Liver (tissue), 3 donors: ENCODE data around the gene ZCCHC14.

Experiments
- CTCF ChIP-seq: fragments of 150-350 bp; IDR thresholded peaks from 2 replicates; pipeline ENCODE4 v1.5.1; 2017; ENCODE audit warnings: improper control_type of control experiment, low read depth, low read length; ENCODE audit not compliant: missing input control
- EGR1 ChIP-seq, 2 donors: IDR thresholded peaks; 2 replicates each; pipeline ENCODE4 v1.6.1; 2016 to 2018; ENCODE audit warnings: antibody characterized with exemption in 2 of 2, low read depth in 2 of 2
- FOXA1 ChIP-seq: IDR thresholded peaks from 2 replicates; pipeline ENCODE4 v1.6.1; 2016; ENCODE audit warnings: antibody characterized with exemption
- GABPA ChIP-seq, 2 donors: IDR thresholded peaks in 1 of 2; conservative IDR thresholded peaks in 1 of 2; 2 replicates each; pipeline ENCODE4 v1.6.1; 2016; ENCODE audit warnings: antibody characterized with exemption in 2 of 2, mild to moderate bottlenecking in 1 of 2, moderate library complexity in 1 of 2
- HNF4G ChIP-seq: IDR thresholded peaks from 2 replicates; pipeline ENCODE4 v1.6.1; 2016; ENCODE audit warnings: antibody characterized with exemption
- JUND ChIP-seq, 2 donors: IDR thresholded peaks; 2 replicates each; pipeline ENCODE4 v1.6.1; 2016; ENCODE audit warnings: antibody characterized with exemption in 2 of 2
- MAX ChIP-seq: IDR thresholded peaks from 2 replicates; pipeline ENCODE4 v1.6.1; 2016; ENCODE audit warnings: antibody characterized with exemption
- RAD21 ChIP-seq, 2 donors: IDR thresholded peaks; 2 replicates each; pipeline ENCODE4 v1.6.1; 2016; ENCODE audit warnings: antibody characterized with exemption in 2 of 2, mild to moderate bottlenecking in 2 of 2
- REST ChIP-seq: IDR thresholded peaks from 2 replicates; pipeline ENCODE4 v1.6.1; 2016; ENCODE audit warnings: antibody characterized with exemption, mild to moderate bottlenecking
- RXRA ChIP-seq, 2 donors: IDR thresholded peaks; 2 replicates each; pipeline ENCODE4 v1.6.1; 2017 to 2018; ENCODE audit warnings: antibody characterized with exemption in 2 of 2, mild to moderate bottlenecking in 1 of 2
- SP1 ChIP-seq: IDR thresholded peaks from 2 replicates; pipeline ENCODE4 v1.6.1; 2018; ENCODE audit warnings: antibody characterized with exemption, mild to moderate bottlenecking
- TAF1 ChIP-seq: conservative IDR thresholded peaks from 2 replicates; pipeline ENCODE4 v1.6.1; 2016; ENCODE audit warnings: antibody characterized with exemption, mild to moderate bottlenecking
- YY1 ChIP-seq: IDR thresholded peaks from 2 replicates; pipeline ENCODE4 v1.6.1; 2016; ENCODE audit warnings: antibody characterized with exemption, mild to moderate bottlenecking
- ZBTB33 ChIP-seq: IDR thresholded peaks from 2 replicates; pipeline ENCODE4 v1.6.1; 2016; ENCODE audit warnings: antibody characterized with exemption
- donor health status: healthy.
- donor health status: healthy.

GRCh38 chr16:87356491-87356853, 136.4 kb downstream of the ZCCHC14 start:
- TF ChIP-seq CTCF (no peak), REST (no peak), MAX (no peak), TAF1 (no peak), GABPA (IDR thresholded peaks at IDR 0.05 in 1 of 2, conservative IDR thresholded peaks at IDR 0.05 in 1 of 2) (no peak), EGR1 (IDR thresholded peaks at IDR 0.05; ENCODE audit: low read depth in 2 of 2) (no peak), YY1 (no peak), SP1 (no peak), RAD21 (IDR thresholded peaks at IDR 0.05) (no peak), ZBTB33 (no peak), FOXA1 (no peak), RXRA (IDR thresholded peaks at IDR 0.05) (no peak), HNF4G (no peak), JUND (IDR thresholded peaks at IDR 0.05) (no peak)
